Measurements from ENCODE around the gene TARS3. TPM values are rescaled to one million over a fixed set of nuclear protein-coding genes. Genes with fewer than 3 reads are reported as not detected.

TARS3 gene
- total and polyA plus RNA-seq, 2 donors (not counting 3 experiments of a cell fraction or from before 2014, with no cell fraction given), result 0.91 to 8.2 TPM

GRCh38 chr15:101679806-101680205 is 44.5 kb downstream of the TARS3 start:
- Histone ChIP-seq H3K4me1 (ENCODE audit: control insufficient read depth, extremely low read depth, insufficient read depth, low read length) (peaks cover 6% of the 10 kb centered on the region), H4K20me1 (replicated peaks; ENCODE audit: control insufficient read depth, extremely low read depth, insufficient read depth, low read length) (no peaks in the 10 kb centered on the region), H3K79me2 (ENCODE audit: control insufficient read depth, insufficient read depth, low read length) (no peaks in the 10 kb centered on the region), H3K4me2 (ENCODE audit: insufficient read depth, low read length) (no peak overlapping the region), H3K9me1 (replicated peaks; ENCODE audit: control insufficient read depth, extremely low read depth, insufficient read depth, low read length) (no peaks in the 10 kb centered on the region), H3K9me3 (replicated peaks; ENCODE audit: control insufficient read depth, insufficient read depth, low read length) (no peaks in the 10 kb centered on the region), H3K36me3 (ENCODE audit: control insufficient read depth in 2 of 2, extremely low read depth in 1 of 2, insufficient read depth in 2 of 2, low read length in 2 of 2) (peaks cover 0 to 3% of the 10 kb centered on the region in 2 experiments), H3K27me3 (ENCODE audit: control insufficient read depth in 2 of 2, insufficient read depth in 2 of 2, low read length in 2 of 2) (no peaks in the 10 kb centered on the region), H2AFZ (ENCODE audit: low read depth, low read length) (no peak overlapping the region), H3K27ac (ENCODE audit: insufficient read depth, low read depth, low read length) (no peak overlapping the region), H3K4me3 (replicated peaks in 1 of 3; ENCODE audit: insufficient read depth in 1 of 3, low read depth in 1 of 3, low read length in 3 of 3) (no peak overlapping the region), H3K9ac (replicated peaks; ENCODE audit: extremely low read depth, insufficient read depth, low read length) (no peak overlapping the region)
- intact Hi-C loops (cut with micrococcal nuclease), result no loop called here
- BruUV-seq (replicated peaks), result no TSS peak
- dilution Hi-C loops (cut with MboI; ENCODE audit: extremely low pct_ligation_motif_present, low sequenced_read_pairs), result no loop called here
- FAIRE-seq (no peak), DNase-seq (ENCODE audit: low read depth, low spot score) (no peak)
- POLR2A ChIA-PET, result no interaction called here
- TF ChIP-seq FOS (IDR thresholded peaks at IDR 0.05; ENCODE audit: borderline replicate concordance, insufficient read depth, low read length), result no peak
- no peak for TF ChIP-seq JUN (IDR thresholded peaks at IDR 0.05; ENCODE audit: borderline replicate concordance, insufficient read depth, insufficient read length, low read depth)
- TF ChIP-seq, protein P1, sequence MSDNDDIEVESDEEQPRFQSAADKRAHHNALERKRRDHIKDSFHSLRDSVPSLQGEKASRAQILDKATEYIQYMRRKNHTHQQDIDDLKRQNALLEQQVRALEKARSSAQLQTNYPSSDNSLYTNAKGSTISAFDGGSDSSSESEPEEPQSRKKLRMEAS (IDR thresholded peaks at IDR 0.05; ENCODE audit: insufficient read depth, insufficient read length), result no peak
- no peak for TF ChIP-seq POLR2AphosphoS5 (IDR thresholded peaks at IDR 0.05; ENCODE audit: insufficient read depth, low read depth, low read length)
- no peak for TF ChIP-seq EZH2 (IDR thresholded peaks at IDR 0.05; ENCODE audit: borderline replicate concordance, low read depth, low read length, severe bottlenecking)
- no peak for TF ChIP-seq GATA2 (IDR thresholded peaks at IDR 0.05; ENCODE audit: insufficient read depth, insufficient read length, low read depth, low read length)
- TF ChIP-seq POLR2A (IDR thresholded peaks at IDR 0.05; ENCODE audit: low read depth, low read length), result no peak
- no peak for TF ChIP-seq CTCF (IDR thresholded peaks at IDR 0.05; ENCODE audit: extremely low read depth in 1 of 2, insufficient read depth in 1 of 2, low read depth in 1 of 2, low read length in 2 of 2)
- no peak for TF ChIP-seq MYC (IDR thresholded peaks at IDR 0.05; ENCODE audit: low read depth, low read length)
- CTCF ChIA-PET, result no interaction called here
